ENCODE results near the gene KRTAP22-1.

KRTAP22-1 gene

GRCh38 chr21:30625449-30626165 lies 24.7 kb downstream of the KRTAP22-1 start:
- no peak for DNase-seq (ENCODE audit: low read depth)

GRCh38 chr21:30628109-30628508 lies 27.2 kb downstream of the KRTAP22-1 start:
- DNase-seq (ENCODE audit: low read depth), result no peak

- DNase-seq (ENCODE audit: low read depth), result no peak
Measured at GRCh38 chr21:30629200-30629599, 28.3 kb downstream of the KRTAP22-1 start.

- DNase-seq (ENCODE audit: low read depth), result no peak
Measured at GRCh38 chr21:30634906-30635305, 34.0 kb downstream of the KRTAP22-1 start, which contains the start of gene KRTAP20-2. Gene KRTAP20-2 (plus strand): TSS chr21:30635206. CDS start chr21:30635264, 58 bp downstream.

GRCh38 chr21:30638686-30639085 lies 37.8 kb downstream of the KRTAP22-1 start:
- no peak for DNase-seq (ENCODE audit: low read depth)

- no peak for DNase-seq (ENCODE audit: low read depth)
Measured at GRCh38 chr21:30642564-30642963, 41.7 kb downstream of the KRTAP22-1 start, which contains the start of gene KRTAP20-3. Gene KRTAP20-3 (plus strand): TSS chr21:30642864.

GRCh38 chr21:30646904-30647414 lies 46.1 kb downstream of the KRTAP22-1 start:
- no peak for DNase-seq (ENCODE audit: low read depth)
